GM13976 (cell line): ENCODE results near the gene TBC1D22A.
A peak's percentile ranks its signal among the peaks of the same experiment; 100 is the strongest.

Experiments used
- DNase-seq: peaks from one replicate; pipeline ENCODE4 v3.0.0; 2012; ENCODE audit warnings: low spot score
- in situ Hi-C: fragments of 300-500 bp; cut with MboI; formaldehyde crosslinking; loops from one replicate; pipeline ENCODE4 v1.12.0; 2022; ENCODE audit warnings: low sequenced_read_pairs, mixed read lengths, inconsistent platforms; ENCODE audit not compliant: unreplicated experiment
- TF ChIP-seq, protein P1 (sequence below): IDR thresholded peaks from 2 replicates; pipeline ENCODE4 v1.5.1; 2012; ENCODE audit warnings: borderline replicate concordance, mild to moderate bottlenecking; ENCODE audit not compliant: insufficient read depth; ENCODE audit errors: extremely low read depth, missing control alignments, control extremely low read depth

Gene TBC1D22A

DNA sequence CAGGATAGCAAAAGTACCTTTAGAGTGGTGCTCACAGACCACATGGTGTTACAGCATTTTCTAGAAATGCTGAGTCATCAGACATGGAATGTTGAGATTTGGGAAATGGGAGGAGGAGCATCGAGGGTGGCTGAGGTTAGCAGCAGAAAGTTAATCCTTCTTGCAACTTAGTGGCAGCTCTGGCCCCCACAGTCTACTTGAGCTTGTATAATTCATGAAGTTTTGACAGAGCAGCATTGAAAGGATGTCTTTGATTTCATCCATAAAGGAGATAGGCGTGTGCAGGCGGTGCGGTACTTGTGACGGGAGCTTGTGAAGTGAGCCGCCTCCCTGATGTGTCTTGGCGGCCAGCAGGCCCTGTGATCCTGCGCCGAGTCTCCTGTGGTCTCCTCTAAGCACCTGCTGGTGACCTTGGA lies 330.5 kb downstream of the TBC1D22A start:
- DNase-seq = no peak
- TF ChIP-seq, protein P1, sequence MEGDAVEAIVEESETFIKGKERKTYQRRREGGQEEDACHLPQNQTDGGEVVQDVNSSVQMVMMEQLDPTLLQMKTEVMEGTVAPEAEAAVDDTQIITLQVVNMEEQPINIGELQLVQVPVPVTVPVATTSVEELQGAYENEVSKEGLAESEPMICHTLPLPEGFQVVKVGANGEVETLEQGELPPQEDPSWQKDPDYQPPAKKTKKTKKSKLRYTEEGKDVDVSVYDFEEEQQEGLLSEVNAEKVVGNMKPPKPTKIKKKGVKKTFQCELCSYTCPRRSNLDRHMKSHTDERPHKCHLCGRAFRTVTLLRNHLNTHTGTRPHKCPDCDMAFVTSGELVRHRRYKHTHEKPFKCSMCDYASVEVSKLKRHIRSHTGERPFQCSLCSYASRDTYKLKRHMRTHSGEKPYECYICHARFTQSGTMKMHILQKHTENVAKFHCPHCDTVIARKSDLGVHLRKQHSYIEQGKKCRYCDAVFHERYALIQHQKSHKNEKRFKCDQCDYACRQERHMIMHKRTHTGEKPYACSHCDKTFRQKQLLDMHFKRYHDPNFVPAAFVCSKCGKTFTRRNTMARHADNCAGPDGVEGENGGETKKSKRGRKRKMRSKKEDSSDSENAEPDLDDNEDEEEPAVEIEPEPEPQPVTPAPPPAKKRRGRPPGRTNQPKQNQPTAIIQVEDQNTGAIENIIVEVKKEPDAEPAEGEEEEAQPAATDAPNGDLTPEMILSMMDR = no peak
- in situ Hi-C loops = no loop called here

DNA sequence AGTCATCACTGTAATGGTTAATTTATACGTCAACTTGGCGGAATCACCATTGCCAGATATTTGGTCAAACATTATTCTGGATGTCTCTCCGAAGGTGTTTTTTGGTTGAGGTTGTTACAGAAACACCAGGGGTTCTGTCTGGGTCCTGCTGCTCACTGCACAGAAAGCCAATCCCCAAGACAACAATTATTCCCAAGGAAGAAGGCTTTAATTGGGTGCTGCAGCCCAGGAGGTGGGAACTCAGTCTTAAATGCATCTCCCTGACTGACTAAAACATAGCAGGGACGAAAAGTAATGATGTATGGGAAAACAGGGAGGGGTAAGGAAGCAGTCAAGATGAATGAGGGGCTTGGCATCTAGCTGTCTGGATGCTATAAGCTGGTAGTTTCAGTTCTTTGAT lies 331.3 kb downstream of the TBC1D22A start:
- in situ Hi-C loops = no loop called here
- TF ChIP-seq, protein P1 = no peak
- no peak for DNase-seq

DNA sequence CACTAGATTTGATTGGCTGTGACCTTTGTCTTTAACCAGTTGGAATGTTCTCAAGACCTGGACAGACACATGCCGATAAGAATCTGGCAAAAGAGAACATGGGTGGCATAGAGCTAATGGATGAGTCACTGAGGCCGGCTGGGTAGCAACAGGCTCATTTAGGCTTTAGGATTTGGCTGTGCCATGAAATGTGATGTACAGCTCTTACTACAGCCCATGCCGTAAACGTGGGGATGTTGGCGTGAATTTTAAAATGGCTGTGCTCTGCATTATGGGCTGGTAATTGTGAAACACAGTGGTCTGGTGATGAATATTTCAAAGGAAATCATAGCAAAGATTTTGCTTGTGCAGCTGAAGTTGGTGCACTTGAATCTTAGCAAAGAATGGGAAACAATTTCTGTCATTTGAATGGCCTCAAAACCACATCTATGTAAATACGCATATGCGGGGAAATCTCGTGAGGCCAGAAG lies 332.4 kb downstream of the TBC1D22A start:
- no peak for DNase-seq
- TF ChIP-seq, protein P1 = no peak
- in situ Hi-C loops = no loop called here

DNA sequence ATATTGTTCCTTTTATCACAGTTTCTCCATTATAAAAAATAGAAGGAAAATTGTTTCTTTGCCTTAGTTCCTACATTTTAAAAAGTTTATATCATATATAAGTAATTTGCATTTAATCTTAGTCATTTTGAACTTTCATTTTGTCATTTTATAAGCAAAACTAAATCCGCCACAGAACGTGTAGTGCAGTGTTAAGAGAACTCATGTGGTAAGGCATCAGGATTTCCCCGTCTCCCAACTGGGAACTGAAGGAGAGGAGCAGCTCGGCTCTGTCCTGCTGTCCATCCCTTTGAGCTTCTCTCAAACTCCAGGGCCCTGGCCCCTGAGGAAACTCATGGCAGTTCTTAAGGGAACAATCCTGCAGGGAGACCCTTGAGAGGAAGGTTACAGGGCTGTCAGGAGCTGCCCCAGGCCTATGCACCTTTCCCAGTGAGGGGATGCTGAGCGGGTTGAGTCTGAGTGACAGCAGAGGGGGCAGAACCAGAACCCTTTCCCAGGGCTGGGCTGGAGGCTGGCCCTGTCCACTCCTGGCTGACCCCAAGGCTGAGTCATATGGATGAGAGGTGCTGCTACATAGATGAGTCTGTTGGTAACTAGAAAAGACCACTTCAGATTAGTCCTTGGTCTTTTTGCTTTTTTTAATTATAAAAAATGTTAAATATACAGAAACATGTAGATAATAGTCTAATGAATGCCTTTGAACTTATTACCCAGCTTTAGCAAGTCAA lies 333.1 kb downstream of the TBC1D22A start:
- in situ Hi-C loops = no loop called here
- no peak for DNase-seq
- TF ChIP-seq, protein P1 = no peak

DNA sequence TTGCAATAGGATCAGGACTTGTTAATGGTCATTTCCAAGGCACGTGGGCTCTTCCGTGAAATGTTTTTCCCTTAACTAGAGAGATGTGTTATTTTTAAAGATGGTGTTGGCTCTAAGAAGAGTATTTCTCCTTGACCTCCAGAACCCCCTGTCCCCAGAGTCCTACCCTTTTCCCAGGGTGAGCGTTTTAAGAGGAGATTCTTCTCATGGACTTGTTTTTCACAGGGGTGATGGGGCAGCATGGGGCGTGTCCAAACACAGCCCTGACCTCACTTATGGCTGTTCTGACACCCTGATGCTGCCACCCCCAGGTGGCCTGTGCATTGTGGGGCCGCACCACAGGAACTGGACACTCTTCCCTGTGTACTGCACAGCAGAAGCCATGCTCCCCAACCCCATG lies 335.7 kb downstream of the TBC1D22A start:
- peak; percentile 22 for DNase-seq
- TF ChIP-seq, protein P1 = no peak
- in situ Hi-C loops = no loop called here

DNA sequence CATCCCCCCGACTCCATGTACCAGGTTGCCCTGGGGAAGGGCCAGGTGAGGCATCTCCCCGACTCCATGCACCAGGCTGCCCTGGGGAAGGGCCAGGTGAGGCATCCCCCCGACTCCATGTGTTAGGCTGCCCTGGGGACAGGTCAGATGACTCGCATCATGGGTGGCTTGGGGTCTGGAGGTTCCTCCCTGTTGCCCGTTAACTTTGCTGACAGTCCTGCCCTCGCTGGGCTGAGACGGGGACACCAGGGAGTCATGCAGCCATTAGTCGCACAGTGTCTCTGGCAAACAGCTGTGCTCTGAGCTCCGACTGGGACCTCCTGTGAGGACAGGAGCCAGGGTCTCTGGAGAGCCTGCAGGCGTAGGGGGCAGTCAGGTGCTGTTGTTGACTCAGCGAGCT lies 336.1 kb downstream of the TBC1D22A start:
- TF ChIP-seq, protein P1 = no peak
- no peak for DNase-seq
- in situ Hi-C loops = no loop called here
